Tibial artery (tissue), 4 donors: ENCODE measurements around the gene THSD7B.

Source experiments
- DNase-seq, 2 donors: peaks; one replicate each; pipeline ENCODE4 v3.0.0-alpha.2; 2019
- H3K27ac ChIP-seq, 2 donors: fragments of 200-600 bp; sonication (generic) in 1 of 2; 1 replicate in 1 of 2; 2 replicates in 1 of 2; pipeline ENCODE4 v1.5.1; 2018 to 2019; ENCODE audit warnings: mild to moderate bottlenecking in 1 of 2
- H3K27me3 ChIP-seq, 2 donors: fragments of 200-600 bp; sonication (generic) in 1 of 2; one replicate each; pipeline versions ENCODE4 v1.5.1 to v1.6.0; 2016 to 2019
- H3K36me3 ChIP-seq, 3 donors: fragments of 200-600 bp; sonication (generic) in 2 of 3; one replicate each; pipeline ENCODE4 v1.5.1; 2016 to 2019; ENCODE audit warnings: mild to moderate bottlenecking in 2 of 3
- H3K4me1 ChIP-seq, 4 donors: fragments of 200-600 bp; sonication (generic) in 2 of 4; 1 replicate in 3 of 4; 2 replicates in 1 of 4; pipeline ENCODE4 v1.5.1; 2016 to 2019
- H3K4me3 ChIP-seq, 2 donors: fragments of 200-600 bp; sonication (generic) in 1 of 2; 1 replicate in 1 of 2; 2 replicates in 1 of 2; pipeline ENCODE4 v1.5.1; 2018 to 2019; ENCODE audit warnings: mild to moderate bottlenecking in 2 of 2
- H3K9me3 ChIP-seq, 3 donors: fragments of 200-600 bp; sonication (generic) in 1 of 3; one replicate each; pipeline ENCODE4 v1.5.1; 2016 to 2019
- intact Hi-C: fragments of 100-400 bp; cut with DNase I; formaldehyde crosslinking; loops from one replicate; pipeline ENCODE4 v1.15.0; 2023; ENCODE audit warnings: low total_unique reads
- TF ChIP-seq, protein P1 (sequence below), 2 experiments: fragments of 200-600 bp in 1 of 2; fragments of 450-650 bp in 1 of 2; IDR thresholded peaks; one replicate each; pipeline ENCODE4 v1.5.1; 2017 to 2019; ENCODE audit warnings: antibody characterized with exemption in 2 of 2, mild to moderate bottlenecking in 1 of 2, moderate library complexity in 1 of 2

THSD7B gene

DNA sequence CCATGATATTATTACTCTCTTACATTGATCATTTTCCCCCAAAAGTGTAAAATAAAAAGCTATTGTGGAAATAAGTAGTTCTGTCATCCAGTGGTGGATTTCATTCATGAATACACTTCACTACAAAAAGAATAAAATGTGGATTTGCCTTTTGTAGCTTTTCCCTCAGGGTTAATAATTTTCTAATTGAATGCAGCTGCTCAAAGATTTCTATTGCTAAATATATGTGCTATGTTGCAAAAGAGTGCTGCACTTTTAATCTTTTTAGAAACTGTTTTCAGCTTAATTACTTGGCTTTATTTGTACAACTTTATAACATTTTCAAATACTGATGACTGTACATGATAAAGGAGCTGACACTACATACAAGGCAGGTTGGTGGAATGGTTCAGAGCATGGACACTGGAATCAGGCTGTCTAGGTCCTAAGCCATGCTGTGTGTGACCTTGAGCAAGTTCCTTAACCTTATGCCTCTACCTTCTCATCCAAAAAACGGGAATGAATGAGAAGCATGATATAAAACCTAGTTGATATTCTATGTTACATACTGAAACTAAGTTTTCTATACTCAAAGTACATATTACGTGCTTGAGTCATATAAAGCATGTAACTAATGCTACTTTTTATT is 128.8 kb downstream of the THSD7B start:
- Histone ChIP-seq H3K4me1 (no peaks in the 10 kb centered on the region), H3K36me3 (no peaks in the 10 kb centered on the region), H3K9me3 (no peaks in the 10 kb centered on the region), H3K27me3 (no peaks in the 10 kb centered on the region), H3K27ac (no peak overlapping the region), H3K4me3 (no peak overlapping the region)
- intact Hi-C loops: no loop called here
- TF ChIP-seq, protein P1, sequence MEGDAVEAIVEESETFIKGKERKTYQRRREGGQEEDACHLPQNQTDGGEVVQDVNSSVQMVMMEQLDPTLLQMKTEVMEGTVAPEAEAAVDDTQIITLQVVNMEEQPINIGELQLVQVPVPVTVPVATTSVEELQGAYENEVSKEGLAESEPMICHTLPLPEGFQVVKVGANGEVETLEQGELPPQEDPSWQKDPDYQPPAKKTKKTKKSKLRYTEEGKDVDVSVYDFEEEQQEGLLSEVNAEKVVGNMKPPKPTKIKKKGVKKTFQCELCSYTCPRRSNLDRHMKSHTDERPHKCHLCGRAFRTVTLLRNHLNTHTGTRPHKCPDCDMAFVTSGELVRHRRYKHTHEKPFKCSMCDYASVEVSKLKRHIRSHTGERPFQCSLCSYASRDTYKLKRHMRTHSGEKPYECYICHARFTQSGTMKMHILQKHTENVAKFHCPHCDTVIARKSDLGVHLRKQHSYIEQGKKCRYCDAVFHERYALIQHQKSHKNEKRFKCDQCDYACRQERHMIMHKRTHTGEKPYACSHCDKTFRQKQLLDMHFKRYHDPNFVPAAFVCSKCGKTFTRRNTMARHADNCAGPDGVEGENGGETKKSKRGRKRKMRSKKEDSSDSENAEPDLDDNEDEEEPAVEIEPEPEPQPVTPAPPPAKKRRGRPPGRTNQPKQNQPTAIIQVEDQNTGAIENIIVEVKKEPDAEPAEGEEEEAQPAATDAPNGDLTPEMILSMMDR (IDR thresholded peaks at IDR 0.05): no peak
- DNase-seq: no peak

- H3K27me3 ChIP-seq: no peaks in the 10 kb centered on the region
- H3K4me3 ChIP-seq: no peak overlapping the region
- H3K9me3 ChIP-seq: no peaks in the 10 kb centered on the region
- TF ChIP-seq, protein P1 (IDR thresholded peaks at IDR 0.05): no peak
- peaks cover 0 to 15% (median 7%) of the 10 kb centered on the region in 4 donors for H3K4me1 ChIP-seq
- H3K36me3 ChIP-seq: no peaks in the 10 kb centered on the region
- DNase-seq: no peak
- intact Hi-C loops: no loop called here
- no peak overlapping the region for H3K27ac ChIP-seq
Measured at GRCh38 chr2:136901732-136902131, 136.4 kb downstream of the THSD7B start.

DNA sequence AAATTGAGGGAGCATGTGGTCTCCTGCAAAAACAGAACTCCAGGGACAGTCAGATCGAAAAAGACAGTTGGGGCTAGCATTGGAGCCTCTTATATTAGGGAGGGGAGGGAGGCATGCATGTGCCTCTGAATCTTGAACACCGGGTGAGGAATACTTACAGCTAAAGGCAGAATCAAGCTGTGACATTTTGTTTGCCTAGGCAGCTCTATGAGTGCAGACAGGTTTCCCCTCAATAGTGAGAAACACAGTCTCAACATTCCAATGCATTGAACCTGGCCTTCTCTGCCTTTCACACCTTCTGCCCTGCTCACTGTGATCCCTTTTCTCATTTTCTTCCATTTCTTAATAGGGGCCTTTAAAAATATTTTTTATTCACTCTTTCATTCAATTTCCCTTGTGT is 140.4 kb downstream of the THSD7B start:
- H3K4me3 ChIP-seq: no peak overlapping the region
- TF ChIP-seq, protein P1 (IDR thresholded peaks at IDR 0.05): no peak
- no peak for DNase-seq
- no peaks in the 10 kb centered on the region for H3K27me3 ChIP-seq
- no peaks in the 10 kb centered on the region for H3K36me3 ChIP-seq
- intact Hi-C loops: no loop called here
- no peak overlapping the region for H3K27ac ChIP-seq
- H3K9me3 ChIP-seq: no peaks in the 10 kb centered on the region
- H3K4me1 ChIP-seq: peaks cover 0 to 15% (median 7%) of the 10 kb centered on the region in 4 donors

DNA sequence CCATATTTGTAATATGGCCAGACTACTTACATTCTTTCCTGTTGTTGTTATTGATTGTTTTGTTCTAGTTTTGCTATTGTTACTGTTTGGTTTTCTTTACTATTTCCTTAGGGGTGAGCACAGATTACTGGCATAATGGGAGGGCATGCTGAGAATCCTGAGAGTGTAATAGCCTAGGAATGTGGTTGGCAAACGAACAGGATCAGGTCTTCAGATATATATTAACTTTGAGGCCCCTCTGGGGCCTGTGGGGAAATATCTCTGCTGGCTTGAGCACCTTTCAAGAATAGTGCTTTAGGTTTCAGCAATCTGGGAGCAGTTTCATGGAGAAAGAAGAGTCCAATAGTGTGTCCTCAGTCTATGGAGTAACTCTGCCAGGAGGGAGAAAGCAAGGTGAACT is 144.4 kb downstream of the THSD7B start:
- Histone ChIP-seq H3K9me3 (no peaks in the 10 kb centered on the region), H3K27ac (no peak overlapping the region), H3K4me1 (no peaks in the 10 kb centered on the region), H3K27me3 (no peaks in the 10 kb centered on the region), H3K4me3 (no peak overlapping the region), H3K36me3 (no peaks in the 10 kb centered on the region)
- no peak for DNase-seq
- intact Hi-C loops: no loop called here
- TF ChIP-seq, protein P1 (IDR thresholded peaks at IDR 0.05): no peak

DNA sequence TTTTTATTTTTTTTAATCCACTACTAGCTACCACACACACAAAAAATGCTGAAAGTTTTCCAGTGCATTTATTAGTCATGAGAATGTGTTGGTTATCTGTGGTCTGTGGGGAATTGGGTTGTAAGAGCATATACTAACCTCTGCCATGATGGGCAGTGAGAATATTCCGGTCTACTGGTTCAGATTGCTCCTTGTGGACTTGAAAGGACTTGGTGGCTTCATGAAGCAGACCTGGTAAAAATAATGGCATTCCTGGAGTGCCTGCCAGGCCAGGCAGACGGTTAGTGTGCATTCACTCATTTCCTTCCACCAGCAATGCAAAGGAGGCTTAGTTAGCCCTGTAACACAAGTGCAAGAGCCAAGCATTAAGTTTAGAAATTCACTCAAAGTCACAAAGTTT is 150.8 kb downstream of the THSD7B start:
- DNase-seq: no peak
- no peaks in the 10 kb centered on the region for H3K4me1 ChIP-seq
- no peaks in the 10 kb centered on the region for H3K27me3 ChIP-seq
- no peak overlapping the region for H3K4me3 ChIP-seq
- no peak overlapping the region for H3K27ac ChIP-seq
- H3K9me3 ChIP-seq: no peaks in the 10 kb centered on the region
- intact Hi-C loops: no loop called here
- TF ChIP-seq, protein P1 (IDR thresholded peaks at IDR 0.05): no peak
- H3K36me3 ChIP-seq: no peaks in the 10 kb centered on the region
